ENCODE measurements around the gene ANKRD34B.

The ANKRD34B gene

GRCh38 chr5:80569086-80569960 is 757 bp downstream of the ANKRD34B start:
- no peak for DNase-seq

GRCh38 chr5:80568251-80568650 is 1.8 kb downstream of the ANKRD34B start:
- no peak for DNase-seq

- DNase-seq, result no peak
These were observed 3.3 kb downstream of the ANKRD34B start for GRCh38 chr5:80566711-80567259.

GRCh38 chr5:80565330-80565729 is 4.8 kb downstream of the ANKRD34B start:
- no peak for DNase-seq

- no peak for DNase-seq
These were observed 10.8 kb downstream of the ANKRD34B start for GRCh38 chr5:80559244-80559643.

- no peak for DNase-seq
These were observed 15.0 kb downstream of the ANKRD34B start for GRCh38 chr5:80555099-80555498.

- no peak for DNase-seq
These were observed 15.4 kb downstream of the ANKRD34B start for GRCh38 chr5:80554646-80555045.

- no peak for DNase-seq
These were observed 28.7 kb downstream of the ANKRD34B start for GRCh38 chr5:80541392-80541791.

GRCh38 chr5:80540691-80541090 is 29.4 kb downstream of the ANKRD34B start:
- no peak for DNase-seq

- DNase-seq, result no peak
These were observed 53.3 kb downstream of the ANKRD34B start for GRCh38 chr5:80516826-80517225.

- no peak for DNase-seq
These were observed 60.7 kb downstream of the ANKRD34B start for GRCh38 chr5:80509362-80509761.

- DNase-seq, result no peak
These were observed 61.2 kb downstream of the ANKRD34B start for GRCh38 chr5:80508844-80509243.

- no peak for DNase-seq
These were observed 62.4 kb downstream of the ANKRD34B start for GRCh38 chr5:80507663-80508062.

Data from NCI-H526 treated with DMSO at 0.1 percent for 48 hours (cell line).